ENCODE measurements around the gene ARHGAP15.

ARHGAP15 gene

GRCh38 chr2:143481237-143481623 lies 352.0 kb downstream of the ARHGAP15 start:
- TF ChIP-seq CTCF (IDR thresholded peaks at IDR 0.05; ENCODE audit: control insufficient read depth, insufficient read depth, low read depth, low read length, missing control alignments): no peak
- no peak overlapping the region for H3K4me3 ChIP-seq (ENCODE audit: control insufficient read depth, low read depth, low read length)
- DNase-seq (ENCODE audit: low read depth): no peak

GRCh38 chr2:143481733-143482132 lies 352.5 kb downstream of the ARHGAP15 start:
- TF ChIP-seq CTCF (IDR thresholded peaks at IDR 0.05; ENCODE audit: control insufficient read depth, insufficient read depth, low read depth, low read length, missing control alignments): no peak
- no peak for DNase-seq (ENCODE audit: low read depth)
- H3K4me3 ChIP-seq (ENCODE audit: control insufficient read depth, low read depth, low read length): no peak overlapping the region

GRCh38 chr2:143482316-143482715 lies 353.1 kb downstream of the ARHGAP15 start:
- no peak for TF ChIP-seq CTCF (IDR thresholded peaks at IDR 0.05; ENCODE audit: control insufficient read depth, insufficient read depth, low read depth, low read length, missing control alignments)
- DNase-seq (ENCODE audit: low read depth): no peak
- no peak overlapping the region for H3K4me3 ChIP-seq (ENCODE audit: control insufficient read depth, low read depth, low read length)

- no peak for TF ChIP-seq CTCF (IDR thresholded peaks at IDR 0.05; ENCODE audit: control insufficient read depth, insufficient read depth, low read depth, low read length, missing control alignments)
- H3K4me3 ChIP-seq (ENCODE audit: control insufficient read depth, low read depth, low read length): no peak overlapping the region
- no peak for DNase-seq (ENCODE audit: low read depth)
These were observed 353.6 kb downstream of the ARHGAP15 start for GRCh38 chr2:143482771-143483170.

GRCh38 chr2:143486976-143487375 lies 357.8 kb downstream of the ARHGAP15 start:
- no peak for DNase-seq (ENCODE audit: low read depth)
- no peak overlapping the region for H3K4me3 ChIP-seq (ENCODE audit: control insufficient read depth, low read depth, low read length)
- no peak for TF ChIP-seq CTCF (IDR thresholded peaks at IDR 0.05; ENCODE audit: control insufficient read depth, insufficient read depth, low read depth, low read length, missing control alignments)

GRCh38 chr2:143489145-143489544 lies 359.9 kb downstream of the ARHGAP15 start:
- H3K4me3 ChIP-seq (ENCODE audit: control insufficient read depth, low read depth, low read length): no peak overlapping the region
- DNase-seq (ENCODE audit: low read depth): peak; percentile 54
- no peak for TF ChIP-seq CTCF (IDR thresholded peaks at IDR 0.05; ENCODE audit: control insufficient read depth, insufficient read depth, low read depth, low read length, missing control alignments)

- DNase-seq (ENCODE audit: low read depth): no peak
- no peak overlapping the region for H3K4me3 ChIP-seq (ENCODE audit: control insufficient read depth, low read depth, low read length)
- no peak for TF ChIP-seq CTCF (IDR thresholded peaks at IDR 0.05; ENCODE audit: control insufficient read depth, insufficient read depth, low read depth, low read length, missing control alignments)
These were observed 361.9 kb downstream of the ARHGAP15 start for GRCh38 chr2:143491131-143491530.

Measured in AG09309 (cell line).